ENCODE measurements around the gene CDH13.

Gene CDH13

DNA sequence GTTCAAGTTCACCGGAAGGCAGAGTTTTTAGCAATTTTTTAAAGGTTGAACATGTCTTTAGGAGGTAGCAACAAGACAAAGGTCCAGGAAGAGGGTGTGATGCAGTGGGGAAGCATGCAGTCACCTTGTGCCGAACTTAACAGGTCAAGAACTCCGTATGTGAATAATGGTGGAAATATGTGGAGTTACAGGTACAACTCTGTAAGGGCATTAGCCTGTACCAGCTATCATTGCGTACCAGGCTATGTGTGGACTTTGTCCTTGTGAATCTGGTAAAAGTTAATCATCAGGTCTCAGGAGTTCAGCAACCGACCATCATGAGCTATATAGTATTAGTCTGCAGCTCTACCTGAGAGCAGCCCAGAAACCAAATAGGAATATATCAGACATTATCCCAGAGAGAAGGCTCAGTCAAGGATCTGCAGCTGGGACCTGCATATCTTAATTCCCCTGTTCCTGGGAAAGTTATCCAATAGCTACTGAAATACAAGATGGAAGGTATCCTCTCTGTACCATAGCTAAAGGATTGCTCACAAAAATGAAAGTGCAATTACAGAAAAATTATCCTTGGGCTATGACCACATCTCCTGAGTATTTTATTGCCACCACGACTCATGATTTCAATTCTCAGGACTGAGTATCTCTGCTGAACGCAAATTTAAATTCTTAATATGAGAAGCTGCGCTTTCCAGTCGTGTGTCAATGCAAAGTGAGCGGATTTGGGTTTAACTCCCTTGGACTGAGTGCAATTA is 469.3 kb downstream of the CDH13 start:
- DNase-seq (ENCODE audit: low read depth, low spot score): no peak
- H3K4me3 ChIP-seq (ENCODE audit: low read length): no peak overlapping the region

DNA sequence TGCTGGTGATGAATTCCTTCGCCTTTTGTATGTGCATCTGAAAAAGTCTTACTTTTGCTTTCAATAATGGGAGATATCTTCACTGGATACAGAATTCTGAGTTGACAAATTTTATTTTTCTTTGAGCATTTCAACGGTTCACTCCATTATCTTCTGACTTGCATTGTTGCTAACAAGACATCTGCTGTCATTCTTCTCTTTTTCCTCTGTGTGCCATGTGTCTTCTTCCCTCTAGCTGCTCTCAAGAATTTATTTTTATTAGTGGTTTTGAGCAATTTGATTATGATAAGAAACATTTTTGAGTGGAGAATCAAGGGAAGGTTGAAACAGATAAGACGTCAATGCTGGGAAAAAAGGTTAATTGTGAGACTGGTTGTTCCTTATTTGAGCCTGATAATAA is 471.8 kb downstream of the CDH13 start:
- DNase-seq (ENCODE audit: low read depth, low spot score): no peak
- no peak overlapping the region for H3K4me3 ChIP-seq (ENCODE audit: low read length)

GRCh38 chr16:83100679-83101078 is 473.9 kb downstream of the CDH13 start:
- DNase-seq (ENCODE audit: low read depth, low spot score): no peak
- H3K4me3 ChIP-seq (ENCODE audit: low read length): no peak overlapping the region

GRCh38 chr16:83102336-83102735 is 475.6 kb downstream of the CDH13 start:
- no peak for DNase-seq (ENCODE audit: low read depth, low spot score)
- H3K4me3 ChIP-seq (ENCODE audit: low read length): no peak overlapping the region

GRCh38 chr16:83105279-83106077 is 478.7 kb downstream of the CDH13 start:
- no peak overlapping the region for H3K4me3 ChIP-seq (ENCODE audit: low read length)
- DNase-seq (ENCODE audit: low read depth, low spot score): no peak

DNA sequence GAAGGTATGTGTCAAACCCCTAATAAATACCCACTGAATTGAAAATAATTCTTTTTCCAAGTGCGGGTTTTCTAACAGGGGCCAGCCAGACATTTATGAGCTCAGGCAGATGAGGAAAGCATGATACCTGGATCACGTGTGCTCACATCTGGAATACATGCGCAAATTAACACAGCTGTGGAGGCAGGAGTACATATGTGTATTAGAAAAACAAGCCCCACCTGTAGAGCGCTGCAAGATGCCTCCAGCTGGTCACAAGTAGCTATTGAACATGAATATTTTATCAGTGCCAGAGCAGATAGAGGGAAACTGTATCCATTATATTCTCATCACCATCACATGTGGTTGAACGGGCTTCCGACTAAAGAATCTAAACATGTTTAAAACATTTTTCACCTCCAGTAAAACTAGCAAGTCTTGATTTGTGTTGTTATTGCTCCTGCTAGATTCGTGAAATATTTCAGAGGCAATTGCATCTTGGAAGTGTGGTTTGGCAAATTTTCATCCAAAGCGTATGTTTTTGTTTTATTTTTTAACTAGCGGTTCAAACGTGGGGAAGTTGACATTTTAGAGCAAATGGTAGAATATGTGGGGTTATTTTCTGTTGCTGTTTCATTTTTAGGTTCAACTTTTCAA is 482.8 kb downstream of the CDH13 start:
- DNase-seq (ENCODE audit: low read depth, low spot score): no peak

GRCh38 chr16:83110269-83110668 is 483.5 kb downstream of the CDH13 start:
- no peak for DNase-seq (ENCODE audit: low read depth, low spot score)
- no peak overlapping the region for H3K4me3 ChIP-seq (ENCODE audit: low read length)

More for the DNA sequence above, 482.8 kb downstream of the CDH13 start:
- no peak overlapping the region for H3K4me3 ChIP-seq (ENCODE audit: low read length)

GRCh38 chr16:83113317-83113716 is 486.5 kb downstream of the CDH13 start:
- H3K4me3 ChIP-seq (ENCODE audit: low read length): no peak overlapping the region
- peak; percentile 58 for DNase-seq (ENCODE audit: low read depth, low spot score)

GRCh38 chr16:83113811-83114210 is 487.0 kb downstream of the CDH13 start:
- H3K4me3 ChIP-seq (ENCODE audit: low read length): no peak overlapping the region

DNA sequence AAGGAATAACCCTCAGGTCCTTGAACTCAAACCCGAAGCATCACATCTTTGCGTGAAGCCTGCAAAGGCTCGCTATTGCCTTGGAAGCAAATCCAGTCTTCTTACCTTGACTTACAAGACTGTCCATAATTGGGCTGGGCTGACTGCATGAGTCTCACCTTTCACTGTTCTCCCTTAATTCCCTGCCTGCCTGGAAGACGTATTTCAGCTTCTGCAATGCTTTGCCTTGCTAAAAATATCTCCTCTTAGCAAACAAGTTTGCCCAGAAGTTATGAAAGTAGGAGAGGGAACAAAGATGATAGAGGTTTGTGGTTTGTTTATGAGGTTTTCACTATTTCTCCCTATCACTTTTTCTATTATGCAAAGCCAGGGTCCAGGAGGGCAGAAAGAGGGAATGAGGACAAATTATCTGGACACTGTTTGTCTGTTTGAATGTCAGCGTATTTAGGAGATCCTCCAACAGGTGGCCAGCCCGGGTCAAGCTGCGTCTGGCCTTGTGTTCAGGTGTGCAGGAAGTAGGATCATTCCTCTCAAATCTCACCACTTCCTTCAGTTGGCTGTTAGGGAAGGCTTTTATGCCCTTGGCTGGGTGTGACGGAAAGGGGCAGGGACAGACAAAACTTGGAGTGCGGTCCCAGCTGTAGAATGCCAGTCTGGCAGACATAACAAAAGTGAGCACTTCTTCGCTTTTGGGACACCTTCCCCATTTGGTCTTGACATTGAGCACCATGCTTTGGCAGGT is 488.9 kb downstream of the CDH13 start:
- peak; percentile 37 for DNase-seq (ENCODE audit: low read depth, low spot score)
- H3K4me3 ChIP-seq (ENCODE audit: low read length): no peak overlapping the region

More at GRCh38 chr16:83113811-83114210, 487.0 kb downstream of the CDH13 start:
- no peak for DNase-seq (ENCODE audit: low read depth, low spot score)

DNA sequence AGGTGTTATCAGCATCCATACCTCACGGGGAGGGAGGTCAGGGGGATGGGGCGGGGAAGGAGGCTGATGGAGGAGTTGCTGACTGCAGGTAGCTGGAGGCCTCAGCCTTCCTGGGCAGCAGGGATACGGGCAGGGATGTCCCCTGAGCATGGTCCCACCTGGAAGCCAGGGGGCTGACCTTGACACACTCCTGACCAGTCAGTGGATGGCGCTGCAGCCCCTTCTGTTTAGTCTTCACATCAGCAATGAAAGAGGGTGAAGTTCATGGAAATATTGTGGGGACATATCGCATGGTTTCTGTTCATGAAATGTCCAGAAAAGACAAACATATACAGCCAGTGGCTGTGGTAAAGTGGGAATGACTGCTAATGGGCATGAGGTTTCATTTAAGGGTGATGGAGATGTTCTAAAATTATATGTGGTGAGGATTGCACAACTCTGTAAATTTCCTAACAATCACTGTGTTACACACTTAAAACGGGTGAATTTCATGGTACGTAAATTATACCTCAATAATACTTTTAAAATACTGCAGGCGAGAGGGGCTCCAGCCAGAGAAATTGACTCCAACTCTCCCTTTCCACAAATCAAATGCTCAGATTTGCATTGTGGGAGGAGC is 489.6 kb downstream of the CDH13 start:
- DNase-seq (ENCODE audit: low read depth, low spot score): no peak

DNA sequence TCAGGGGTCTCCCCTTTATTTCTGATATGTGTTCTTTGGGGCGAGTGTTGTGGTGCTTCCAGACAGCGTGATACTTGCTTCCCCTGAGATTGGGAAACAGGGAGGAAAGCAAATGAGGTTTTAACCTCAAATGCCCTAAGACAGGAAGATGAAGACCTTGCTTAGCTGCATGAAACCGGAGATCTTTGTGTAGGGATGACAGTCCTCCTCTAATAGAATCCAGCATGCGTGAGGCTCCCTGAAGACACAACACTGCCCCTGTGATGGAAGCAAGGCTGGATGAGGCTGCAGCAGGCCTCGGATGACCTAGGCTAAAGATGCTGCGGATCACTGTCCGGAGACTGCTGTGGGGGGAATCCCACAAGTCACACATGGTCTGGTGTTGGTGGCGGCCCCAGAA is 491.0 kb downstream of the CDH13 start:
- no peak for DNase-seq (ENCODE audit: low read depth, low spot score)
- H3K4me3 ChIP-seq (ENCODE audit: low read length): no peak overlapping the region

More for the DNA sequence above, 489.6 kb downstream of the CDH13 start:
- no peak overlapping the region for H3K4me3 ChIP-seq (ENCODE audit: low read length)

GRCh38 chr16:83118365-83118764 is 491.6 kb downstream of the CDH13 start:
- no peak for DNase-seq (ENCODE audit: low read depth, low spot score)
- no peak overlapping the region for H3K4me3 ChIP-seq (ENCODE audit: low read length)

DNA sequence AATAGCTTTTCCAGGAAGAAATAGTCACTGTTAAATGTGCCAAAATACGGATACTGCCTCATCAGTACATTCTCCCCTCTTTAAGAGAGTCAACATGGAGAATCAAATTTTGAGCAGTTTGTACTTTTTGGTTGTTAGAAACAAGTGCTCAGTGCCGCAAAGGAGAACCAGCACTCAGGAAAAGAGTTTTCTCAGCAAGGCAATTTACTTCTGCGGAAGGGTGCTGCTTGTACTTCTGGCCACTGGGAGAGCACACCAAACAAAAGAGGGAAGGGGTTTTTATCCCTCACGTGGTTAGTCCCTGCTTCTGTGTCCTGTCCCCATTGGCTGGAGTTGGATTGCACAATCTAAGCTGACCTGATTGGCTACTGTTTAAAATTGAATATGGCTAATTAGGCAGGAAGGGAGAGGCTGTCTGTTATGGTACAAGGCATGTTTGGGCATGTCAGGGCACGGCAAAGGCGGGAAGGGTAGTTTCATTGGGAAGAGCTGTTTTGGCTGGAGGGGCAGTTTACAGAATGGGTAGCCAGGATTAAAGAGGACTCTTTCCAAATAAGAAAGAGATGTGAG is 499.3 kb downstream of the CDH13 start:
- DNase-seq (ENCODE audit: low read depth, low spot score): no peak
- H3K4me3 ChIP-seq (ENCODE audit: low read length): no peak overlapping the region

DNA sequence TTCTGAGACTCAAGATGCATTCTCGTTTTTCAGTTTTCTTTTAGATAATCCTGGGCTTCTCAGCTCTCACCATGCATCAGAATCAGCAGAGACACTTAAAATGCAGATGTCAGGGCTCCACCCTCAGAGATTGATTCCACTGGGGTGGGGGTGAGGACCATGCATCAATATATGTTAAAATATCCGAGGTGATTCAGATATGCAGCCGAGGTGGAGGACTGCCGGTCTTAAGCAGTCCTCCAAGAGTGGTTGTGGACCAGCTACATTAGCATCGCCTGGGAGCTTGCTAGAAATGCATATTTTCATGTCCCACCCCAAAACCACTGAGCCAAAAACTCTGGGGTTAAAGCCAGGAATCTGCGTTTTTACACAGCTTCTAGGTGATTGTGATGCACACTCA is 501.3 kb downstream of the CDH13 start:
- no peak overlapping the region for H3K4me3 ChIP-seq (ENCODE audit: low read length)

DNA sequence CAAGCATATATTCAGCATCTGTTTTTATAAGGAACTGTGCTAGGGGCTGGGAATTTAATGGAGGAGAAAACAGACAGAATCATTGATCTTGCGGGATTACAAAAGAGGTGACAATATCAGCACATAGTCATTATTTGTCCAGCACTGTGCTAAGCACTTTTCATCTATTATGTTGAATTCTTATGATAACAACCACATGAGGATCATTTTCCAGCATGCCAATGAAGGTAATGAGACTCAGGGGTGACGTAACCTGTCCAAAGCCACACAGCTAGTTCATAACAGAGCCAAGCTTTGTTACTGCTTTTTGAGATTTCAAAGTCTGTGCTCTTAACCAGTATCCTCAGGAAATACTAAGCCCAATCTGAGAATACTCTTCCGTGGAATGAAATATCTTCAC is 503.3 kb downstream of the CDH13 start:
- H3K4me3 ChIP-seq (ENCODE audit: low read length): no peak overlapping the region
- DNase-seq (ENCODE audit: low read depth, low spot score): no peak

More for the DNA sequence above, 501.3 kb downstream of the CDH13 start:
- DNase-seq (ENCODE audit: low read depth, low spot score): no peak

GRCh38 chr16:83134638-83135037 is 507.9 kb downstream of the CDH13 start:
- H3K4me3 ChIP-seq (ENCODE audit: low read length): no peak overlapping the region
- no peak for DNase-seq (ENCODE audit: low read depth, low spot score)

DNA sequence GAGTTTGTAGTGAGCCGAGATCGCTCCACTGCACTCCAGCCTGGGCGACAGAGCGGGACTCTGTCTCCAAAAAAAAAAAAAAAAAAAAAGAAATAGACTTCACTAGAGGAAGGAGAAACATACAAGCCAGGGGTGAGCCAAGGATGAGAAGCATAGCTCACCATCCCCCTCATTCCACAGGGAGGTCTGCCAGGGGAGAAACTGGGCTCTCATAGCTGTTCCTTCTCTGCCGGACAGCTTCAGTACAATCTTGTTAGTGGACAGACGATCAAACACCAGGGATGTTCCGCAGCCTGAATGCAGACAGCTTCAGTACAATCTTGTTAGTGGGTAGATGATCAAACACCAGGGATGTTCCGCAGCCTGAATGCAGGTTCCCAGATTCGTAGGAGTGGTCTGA is 509.6 kb downstream of the CDH13 start:
- no peak overlapping the region for H3K4me3 ChIP-seq (ENCODE audit: low read length)
- DNase-seq (ENCODE audit: low read depth, low spot score): no peak

DNA sequence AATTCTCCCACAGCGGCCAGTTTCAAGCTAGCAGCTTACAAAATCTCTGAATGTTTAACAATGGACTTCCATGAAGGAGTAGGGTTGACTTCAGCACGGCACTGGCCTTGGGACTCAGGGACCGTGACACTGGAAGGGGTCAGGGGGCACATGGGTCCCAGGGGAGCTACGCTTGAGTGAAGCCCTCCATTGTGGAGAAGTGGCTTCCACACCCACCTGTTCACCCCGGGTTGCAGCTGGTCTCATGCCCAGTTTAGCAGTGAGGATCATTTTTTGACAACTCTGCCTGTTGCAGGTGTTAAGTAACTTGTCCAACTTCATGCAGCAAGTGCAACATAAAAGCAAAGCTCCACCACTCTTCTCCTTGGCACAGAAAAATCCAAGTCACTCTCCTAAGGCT is 510.2 kb downstream of the CDH13 start:
- DNase-seq (ENCODE audit: low read depth, low spot score): peak; percentile 44
- peak overlapping the region; percentile 46 for H3K4me3 ChIP-seq (ENCODE audit: low read length)
